NCI-H748 treated with DMSO at 0.1 percent for 48 hours (cell line): ENCODE results near the gene SESN3.
A peak's percentile ranks its signal among the peaks of the same experiment; 100 is the strongest.
"Not testable (repeated sequence)": the region's sequence is repeated elsewhere in the genome, so short reads cannot be mapped to it uniquely, and the experiment has no call there.

Source experiments
- DNase-seq: peaks from one replicate; lab custom pipeline; 2025; lab: John Stamatoyannopoulos, UW

SESN3 gene, protein sequence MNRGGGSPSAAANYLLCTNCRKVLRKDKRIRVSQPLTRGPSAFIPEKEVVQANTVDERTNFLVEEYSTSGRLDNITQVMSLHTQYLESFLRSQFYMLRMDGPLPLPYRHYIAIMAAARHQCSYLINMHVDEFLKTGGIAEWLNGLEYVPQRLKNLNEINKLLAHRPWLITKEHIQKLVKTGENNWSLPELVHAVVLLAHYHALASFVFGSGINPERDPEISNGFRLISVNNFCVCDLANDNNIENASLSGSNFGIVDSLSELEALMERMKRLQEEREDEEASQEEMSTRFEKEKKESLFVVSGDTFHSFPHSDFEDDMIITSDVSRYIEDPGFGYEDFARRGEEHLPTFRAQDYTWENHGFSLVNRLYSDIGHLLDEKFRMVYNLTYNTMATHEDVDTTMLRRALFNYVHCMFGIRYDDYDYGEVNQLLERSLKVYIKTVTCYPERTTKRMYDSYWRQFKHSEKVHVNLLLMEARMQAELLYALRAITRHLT

GRCh38 chr11:95231127-95231880 lies at the start of gene SESN3:
Gene SESN3 (minus strand): TSS chr11:95231202. CDS start chr11:95230860, 342 bp downstream.
- peak; percentile 91 for DNase-seq

GRCh38 chr11:95279921-95280868 lies 49.2 kb upstream of the SESN3 start:
- DNase-seq: no peak

DNA sequence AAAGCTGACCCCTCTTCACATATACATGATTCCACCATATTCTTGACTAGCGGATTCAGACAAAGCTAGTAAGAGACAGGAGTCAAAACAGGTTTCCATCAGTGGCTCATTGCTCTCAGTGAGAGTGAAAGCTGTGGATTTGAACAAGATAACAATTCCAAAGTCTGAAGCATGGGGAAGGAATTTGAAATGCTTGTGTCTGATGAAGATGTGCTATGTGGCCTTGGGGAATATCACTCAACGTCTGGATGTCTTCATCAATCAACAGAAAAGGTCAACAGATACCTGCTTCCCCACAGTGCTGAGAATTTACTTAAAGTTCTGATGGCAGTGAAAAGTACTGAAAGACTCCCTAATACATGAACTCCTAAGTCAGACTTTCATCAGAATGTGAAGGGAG lies 46.9 kb upstream of the SESN3 start:
- no peak for DNase-seq

DNA sequence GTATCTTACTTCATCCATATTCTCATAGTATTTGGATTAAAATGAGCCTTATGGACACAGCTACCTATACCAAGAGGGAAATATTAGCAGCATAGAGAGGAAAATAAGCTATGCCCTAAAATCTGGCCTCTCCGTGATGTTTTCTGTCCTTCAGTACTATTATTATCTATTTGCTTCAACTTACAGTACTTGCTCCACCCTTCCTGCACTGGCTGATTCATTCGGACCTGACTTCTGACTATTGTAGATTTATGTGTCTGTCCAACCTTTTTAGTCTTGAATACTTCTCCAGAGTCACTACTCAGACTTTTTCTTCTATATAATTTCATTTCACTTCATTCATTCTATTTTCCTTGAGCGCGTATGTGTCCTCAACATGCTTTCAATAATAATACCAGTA lies 45.1 kb upstream of the SESN3 start:
- no peak for DNase-seq

- not testable (repeated sequence) for DNase-seq
These were observed 42.6 kb upstream of the SESN3 start for GRCh38 chr11:95273618-95274017.

DNA sequence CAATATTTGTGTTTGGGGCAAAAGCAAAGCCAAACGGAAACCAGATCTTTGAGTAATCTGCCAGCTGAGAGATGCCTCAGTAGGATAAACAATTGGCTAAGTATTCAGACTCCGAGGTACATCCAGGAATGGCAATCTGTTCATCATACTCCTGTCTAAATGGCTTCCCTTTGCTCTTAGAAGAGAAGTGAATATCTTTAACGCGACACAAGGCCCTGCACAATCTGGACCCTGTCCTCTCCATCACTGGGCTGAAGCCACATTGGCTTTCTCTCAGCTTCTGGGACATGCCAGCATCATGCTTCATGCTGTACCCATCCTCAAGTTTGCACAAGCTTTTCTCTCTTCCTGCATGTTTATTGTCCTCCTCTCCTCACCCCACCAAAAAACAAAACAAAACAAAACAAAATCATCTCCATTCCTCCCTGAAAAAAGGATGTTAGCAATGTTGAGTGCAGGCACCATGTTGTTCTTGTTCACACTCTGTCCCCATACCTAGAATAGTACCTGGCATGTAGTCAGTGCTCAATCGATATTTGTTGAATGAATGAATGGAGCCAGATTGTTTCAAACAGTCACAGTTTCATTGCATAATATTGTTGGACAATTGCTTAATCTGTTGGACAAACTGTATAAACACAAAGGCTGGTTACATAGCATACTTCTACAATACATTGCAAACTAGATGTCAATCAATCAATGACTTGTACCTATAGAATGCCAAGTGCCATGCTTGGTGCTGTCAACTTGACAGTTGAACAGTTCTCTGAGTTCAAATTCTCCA lies 38.2 kb upstream of the SESN3 start:
- no peak for DNase-seq

- no peak for DNase-seq
These were observed 37.4 kb upstream of the SESN3 start for GRCh38 chr11:95268391-95268790.

- no peak for DNase-seq
These were observed 36.7 kb upstream of the SESN3 start for GRCh38 chr11:95267601-95268213.

DNA sequence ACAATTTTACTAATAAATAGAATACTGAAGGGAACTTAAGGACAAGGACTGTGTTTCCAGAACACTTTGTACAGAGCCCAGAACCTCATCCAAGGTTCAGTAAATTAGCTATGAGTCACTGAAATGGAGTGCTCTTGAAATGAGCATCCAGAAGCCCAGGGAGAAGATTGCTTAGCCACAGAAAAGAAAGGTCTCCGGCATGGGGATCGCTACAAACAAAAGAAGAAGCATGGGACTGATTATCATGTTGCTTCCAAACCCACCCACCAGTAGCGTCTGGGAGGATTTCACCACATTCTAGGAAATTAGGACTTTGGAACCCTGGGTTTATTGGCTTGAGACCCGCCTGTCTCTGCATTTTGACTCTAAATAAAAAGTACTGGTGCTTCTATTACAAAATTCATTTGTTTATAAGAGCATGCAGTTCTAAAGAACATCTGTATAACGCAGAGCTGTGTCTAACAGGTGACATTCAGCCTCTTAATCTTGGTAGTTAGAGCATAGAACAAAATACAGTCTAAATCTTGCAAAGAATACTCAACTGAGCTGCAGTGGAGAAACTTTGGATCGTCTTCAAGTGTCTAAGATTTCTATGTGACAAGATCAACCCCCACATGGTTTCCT lies 35.9 kb upstream of the SESN3 start:
- no peak for DNase-seq

GRCh38 chr11:95264881-95265280 lies 33.9 kb upstream of the SESN3 start:
- DNase-seq: no peak

GRCh38 chr11:95262994-95263765 lies 32.2 kb upstream of the SESN3 start:
- DNase-seq: no peak

GRCh38 chr11:95257456-95257971 lies 26.5 kb upstream of the SESN3 start:
- DNase-seq: no peak

DNA sequence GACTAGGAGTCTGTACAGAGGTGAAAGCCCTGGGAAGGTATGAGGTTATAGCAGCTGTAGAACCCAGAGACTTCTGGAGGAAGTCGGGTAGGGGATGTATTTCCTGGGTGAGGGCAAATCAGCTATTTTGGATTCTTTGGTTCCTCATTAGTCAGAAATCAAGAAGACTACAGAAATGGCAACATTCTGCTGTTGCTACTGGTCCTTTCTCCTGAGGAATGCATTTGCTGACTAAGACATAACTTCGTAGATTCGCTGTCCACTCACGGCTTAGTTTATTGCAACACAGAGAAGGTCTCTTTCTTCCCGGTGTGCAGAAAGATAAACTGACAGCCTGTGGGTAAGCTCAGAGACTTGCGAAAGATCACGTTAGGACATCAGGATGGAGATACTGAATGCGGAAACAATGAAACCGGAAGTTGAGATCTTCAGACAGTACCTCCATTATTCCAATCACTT lies 25.3 kb upstream of the SESN3 start:
- DNase-seq: no peak

- DNase-seq: no peak
These were observed 24.5 kb upstream of the SESN3 start for GRCh38 chr11:95255251-95256145.

- no peak for DNase-seq
These were observed 23.7 kb upstream of the SESN3 start for GRCh38 chr11:95254716-95255115.

DNA sequence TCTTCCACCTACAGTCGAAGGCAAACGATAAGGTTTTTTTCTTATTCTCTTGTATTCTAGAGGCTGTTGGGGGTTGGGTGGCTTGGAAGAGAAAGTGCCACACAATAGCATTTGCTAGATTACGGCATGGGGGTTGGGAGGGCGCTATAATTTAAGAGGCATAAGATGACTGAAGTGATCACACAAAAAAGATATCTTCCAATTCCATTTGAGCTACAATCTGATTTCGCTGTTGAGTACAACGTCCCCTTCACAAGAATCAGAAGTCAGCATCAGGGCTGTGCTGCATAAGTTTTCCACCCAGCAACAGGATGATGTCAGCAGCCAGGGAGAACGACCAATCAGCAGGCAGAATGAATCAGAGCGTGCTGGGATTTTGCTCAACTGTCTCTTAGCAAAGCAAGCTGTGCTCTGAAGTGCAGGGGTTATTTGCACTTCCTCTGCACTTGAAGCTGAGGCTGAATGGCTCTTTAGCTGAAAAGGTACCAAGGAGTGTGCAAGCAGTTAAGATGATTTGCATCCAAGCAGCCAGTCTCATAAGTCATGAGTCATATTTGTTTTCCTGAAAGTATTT lies 23.2 kb upstream of the SESN3 start:
- peak; percentile 48 for DNase-seq

GRCh38 chr11:95253141-95253540 lies 22.1 kb upstream of the SESN3 start:
- DNase-seq: no peak

DNA sequence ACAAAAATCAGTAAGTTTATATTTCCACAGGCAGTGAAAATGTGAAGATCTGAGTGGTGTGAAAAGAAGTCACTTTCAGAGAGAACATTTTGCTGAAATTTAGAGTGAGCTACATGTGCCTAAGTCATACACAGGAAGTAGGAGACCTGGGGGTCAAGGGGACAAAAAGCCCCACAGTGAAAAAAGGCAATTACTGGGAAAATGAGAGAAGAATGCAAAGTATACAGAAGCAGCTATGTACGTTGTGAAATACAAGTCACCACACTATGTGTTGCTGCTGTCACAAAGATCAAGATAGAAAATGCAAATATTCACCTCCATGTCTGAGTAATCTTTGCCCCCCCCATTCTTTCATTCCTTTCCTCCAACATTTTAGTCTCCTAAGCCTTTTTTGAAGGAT lies 21.6 kb upstream of the SESN3 start:
- DNase-seq: no peak
